GM18951 (cell line): ENCODE measurements around the gene DCUN1D5.
"Not testable (repeated sequence)": the region's sequence is repeated elsewhere in the genome, so short reads cannot be mapped to it uniquely, and the experiment has no call there.

Experiments used
- POLR2A ChIP-seq: IDR thresholded peaks from 4 replicates; pipeline ENCODE4 v1.6.1; 2011; ENCODE audit warnings: mild to moderate bottlenecking; ENCODE audit not compliant: insufficient read length, insufficient read depth; ENCODE audit errors: extremely low read depth
- in situ Hi-C: fragments of 300-500 bp; cut with MboI; formaldehyde crosslinking; loops from one replicate; pipeline ENCODE4 v1.12.0; 2022; ENCODE audit warnings: low sequenced_read_pairs, mixed read lengths, inconsistent platforms; ENCODE audit not compliant: unreplicated experiment

DCUN1D5 gene

DNA sequence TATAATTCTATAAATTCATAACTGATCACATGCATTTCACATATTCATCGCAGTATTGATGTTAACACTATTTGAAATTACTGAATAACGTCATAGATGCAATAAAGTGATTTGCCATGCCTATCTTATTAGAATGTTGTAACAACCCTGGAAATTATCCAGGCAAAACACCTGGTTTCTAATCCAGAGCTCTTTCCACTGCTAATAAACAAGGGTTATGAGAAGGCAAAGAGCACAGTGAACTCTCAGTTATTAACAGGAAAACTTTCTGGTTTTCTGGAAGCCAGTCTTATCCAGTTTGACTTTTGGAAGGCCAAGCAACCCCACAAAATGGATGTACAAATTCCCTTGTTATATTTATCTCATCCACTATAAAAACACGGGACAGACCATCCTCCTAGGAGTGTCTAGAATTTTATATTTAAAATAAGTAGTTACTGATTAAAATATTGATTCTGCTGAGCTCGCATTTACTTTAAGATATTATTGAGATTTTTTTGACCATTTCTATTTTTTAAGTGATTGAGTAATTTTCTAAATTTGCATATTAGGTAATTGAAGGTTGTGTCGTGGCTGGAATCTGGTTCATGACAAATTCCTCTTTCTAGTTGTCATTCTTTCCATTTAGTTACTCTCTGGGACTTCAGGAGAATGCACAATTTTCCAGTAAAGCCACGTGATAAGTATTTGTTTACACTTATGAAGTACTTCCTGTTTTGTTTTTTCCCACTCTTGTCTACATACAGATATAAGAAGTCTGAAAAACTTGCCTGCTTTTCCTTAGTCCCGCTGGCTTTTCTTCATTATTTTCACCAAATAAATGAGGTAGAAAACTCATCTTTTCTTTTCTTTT, 47.9 kb downstream of the DCUN1D5 start:
- in situ Hi-C loops, result no loop called here
- no peak for TF ChIP-seq POLR2A

DNA sequence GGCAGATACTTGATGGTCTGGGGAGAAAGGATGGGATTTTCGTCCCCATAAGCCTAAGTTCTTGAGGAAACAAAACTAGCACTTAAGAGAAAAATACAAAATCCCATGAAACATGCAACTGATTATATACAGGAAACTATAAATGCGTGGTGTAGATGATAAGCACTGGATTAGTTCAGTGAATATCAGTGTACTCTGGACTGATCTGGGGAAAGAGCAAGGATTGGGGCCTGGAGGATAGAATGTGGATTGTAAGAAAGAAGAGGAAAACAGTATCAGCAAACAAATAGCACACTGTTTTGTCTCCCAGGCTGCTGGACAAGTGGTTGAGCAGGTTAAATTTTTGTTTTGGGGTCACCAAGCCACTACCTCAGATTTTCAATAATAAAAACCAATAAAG, 49.8 kb downstream of the DCUN1D5 start:
- in situ Hi-C loops, result no loop called here
- TF ChIP-seq POLR2A, result no peak

DNA sequence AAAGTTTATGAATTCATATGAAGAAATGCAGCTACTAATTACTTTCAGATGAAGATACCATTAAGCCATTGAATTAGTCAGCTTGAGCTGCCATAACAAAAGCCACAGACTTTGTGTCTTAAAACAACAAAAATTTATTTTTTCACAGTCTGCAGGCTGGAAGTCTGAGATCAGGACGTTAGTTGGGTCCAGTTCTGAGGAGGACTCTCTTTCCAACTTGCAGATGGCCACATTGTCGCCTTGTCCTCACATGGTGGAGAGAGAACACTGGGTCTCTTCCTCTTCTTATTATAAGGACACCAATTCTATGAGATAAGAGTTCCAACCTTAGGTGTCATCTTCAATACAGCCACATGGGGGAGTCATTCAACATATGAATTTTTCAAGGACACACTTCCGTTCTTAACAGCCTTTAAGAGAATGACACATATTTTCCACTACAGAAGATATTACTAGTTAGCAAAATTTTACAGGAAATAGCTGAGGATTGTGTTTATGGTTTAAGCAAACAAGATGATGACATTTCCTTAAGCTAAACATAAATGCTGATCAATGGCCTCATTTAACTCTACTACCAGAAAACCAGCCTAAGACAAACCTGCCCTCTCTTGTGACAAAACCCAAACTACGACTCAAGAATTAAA, 56.0 kb downstream of the DCUN1D5 start:
- in situ Hi-C loops, result no loop called here
- no peak for TF ChIP-seq POLR2A

DNA sequence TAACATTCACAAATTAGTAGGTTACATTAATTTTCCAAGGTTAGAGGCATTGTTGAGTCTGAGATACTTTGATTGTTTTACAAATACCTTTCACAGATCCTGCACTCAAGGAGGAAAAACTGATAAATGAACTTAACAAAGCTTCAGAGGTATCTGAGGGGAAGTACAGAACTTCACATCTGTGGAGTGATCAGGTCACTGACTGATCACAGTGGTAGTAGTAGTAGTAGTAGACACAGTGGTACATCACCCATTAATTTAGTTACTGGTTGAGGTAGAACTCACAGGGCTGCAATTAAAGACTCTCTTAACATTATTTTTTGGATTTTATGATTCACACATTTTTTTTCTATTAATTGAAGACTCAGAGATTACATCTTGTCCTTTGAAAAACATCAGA, 56.7 kb downstream of the DCUN1D5 start:
- TF ChIP-seq POLR2A, result no peak
- in situ Hi-C loops, result no loop called here

- in situ Hi-C loops, result no loop called here
- TF ChIP-seq POLR2A, result no peak
Observed at GRCh38 chr11:103031834-103032233, 60.1 kb downstream of the DCUN1D5 start.

DNA sequence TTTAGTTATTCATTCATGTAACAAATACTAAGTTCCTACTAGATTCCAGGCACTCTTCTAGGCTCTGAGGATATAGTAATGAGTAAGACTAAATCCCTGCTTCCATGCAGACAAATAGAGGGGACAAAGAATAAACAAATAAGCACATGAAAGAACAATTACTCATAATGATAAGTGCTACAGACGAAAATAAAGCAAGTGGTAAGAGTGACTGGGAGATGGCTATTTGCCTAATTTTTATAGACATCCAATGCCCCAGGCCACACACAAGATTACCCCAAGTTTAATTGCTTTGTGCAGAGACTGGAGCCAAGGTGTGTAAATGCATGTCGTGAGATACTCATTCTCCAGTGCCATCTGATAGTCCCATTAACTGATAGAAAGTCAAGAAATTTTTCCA, 62.6 kb downstream of the DCUN1D5 start:
- no peak for TF ChIP-seq POLR2A
- in situ Hi-C loops, result no loop called here

DNA sequence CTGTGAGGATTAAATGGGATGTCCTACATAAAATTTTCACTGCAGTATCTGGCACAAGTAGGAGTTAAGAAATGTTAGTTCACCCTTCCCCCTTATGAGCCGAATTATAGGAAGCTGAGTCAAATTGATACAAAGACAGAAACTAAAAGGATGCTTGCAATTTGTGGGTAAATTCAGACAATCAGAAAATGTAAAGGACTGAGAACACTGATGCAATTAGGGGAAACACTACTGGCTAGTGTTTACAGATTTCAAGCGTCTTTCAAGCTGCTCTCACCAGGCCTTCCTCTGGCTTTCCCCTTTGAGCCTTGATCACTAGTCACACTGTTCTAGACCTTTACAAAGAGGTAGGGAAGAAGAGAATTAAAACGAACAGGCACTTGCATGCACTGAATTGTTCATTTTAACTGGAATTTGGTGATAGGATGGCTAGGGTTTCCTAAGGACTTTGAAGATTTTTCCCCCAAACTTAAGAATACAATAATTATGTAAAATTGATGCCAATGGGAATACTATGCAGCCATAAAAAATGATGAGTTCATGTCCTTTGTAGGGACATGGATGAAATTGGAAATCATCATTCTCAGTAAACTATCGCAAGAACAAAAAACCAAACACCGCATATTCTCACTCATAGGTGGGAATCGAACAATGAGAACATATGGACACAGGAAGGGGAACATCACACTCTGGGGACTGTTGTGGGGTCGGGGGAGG, 63.5 kb downstream of the DCUN1D5 start:
- in situ Hi-C loops, result not testable (repeated sequence)

GRCh38 chr11:103024086-103024485, 67.9 kb downstream of the DCUN1D5 start:
- in situ Hi-C loops, result no loop called here
- no peak for TF ChIP-seq POLR2A

GRCh38 chr11:103016031-103016430, 75.9 kb downstream of the DCUN1D5 start:
- in situ Hi-C loops, result no loop called here
- TF ChIP-seq POLR2A, result no peak

GRCh38 chr11:103013421-103013820, 78.5 kb downstream of the DCUN1D5 start:
- in situ Hi-C loops, result no loop called here
- TF ChIP-seq POLR2A, result no peak
